GM12892 (cell line): Measurements from ENCODE around the gene BIN1.

ENCODE experiments used
- DNase-seq: peaks from one replicate; pipeline ENCODE4 v3.0.0; 2011; ENCODE audit not compliant: insufficient read length
- FAIRE-seq: peaks from 2 replicates; lab custom pipeline; 2011; peaks lifted over from hg19 to GRCh38; lab: Jason Lieb, UNC
- POLR2A ChIP-seq: IDR thresholded peaks from 2 replicates; pipeline ENCODE4 v1.6.1; 2011; ENCODE audit warnings: low read depth, low read length, control low read depth
- POLR2AphosphoS5 ChIP-seq: IDR thresholded peaks from 2 replicates; pipeline ENCODE4 v1.6.1; 2011; ENCODE audit warnings: low read depth, low read length, control low read depth
- TAF1 ChIP-seq: IDR thresholded peaks from 2 replicates; pipeline ENCODE4 v1.6.1; 2011; ENCODE audit warnings: low read depth, mild to moderate bottlenecking, control low read depth, low read length, borderline replicate concordance

Gene BIN1

GRCh38 chr2:127101048-127101611 lies 5.8 kb downstream of the BIN1 start:
- FAIRE-seq = no peak
- no peak for DNase-seq
- no peak for TF ChIP-seq TAF1
- no peak for TF ChIP-seq POLR2AphosphoS5
- no peak for TF ChIP-seq POLR2A

DNA sequence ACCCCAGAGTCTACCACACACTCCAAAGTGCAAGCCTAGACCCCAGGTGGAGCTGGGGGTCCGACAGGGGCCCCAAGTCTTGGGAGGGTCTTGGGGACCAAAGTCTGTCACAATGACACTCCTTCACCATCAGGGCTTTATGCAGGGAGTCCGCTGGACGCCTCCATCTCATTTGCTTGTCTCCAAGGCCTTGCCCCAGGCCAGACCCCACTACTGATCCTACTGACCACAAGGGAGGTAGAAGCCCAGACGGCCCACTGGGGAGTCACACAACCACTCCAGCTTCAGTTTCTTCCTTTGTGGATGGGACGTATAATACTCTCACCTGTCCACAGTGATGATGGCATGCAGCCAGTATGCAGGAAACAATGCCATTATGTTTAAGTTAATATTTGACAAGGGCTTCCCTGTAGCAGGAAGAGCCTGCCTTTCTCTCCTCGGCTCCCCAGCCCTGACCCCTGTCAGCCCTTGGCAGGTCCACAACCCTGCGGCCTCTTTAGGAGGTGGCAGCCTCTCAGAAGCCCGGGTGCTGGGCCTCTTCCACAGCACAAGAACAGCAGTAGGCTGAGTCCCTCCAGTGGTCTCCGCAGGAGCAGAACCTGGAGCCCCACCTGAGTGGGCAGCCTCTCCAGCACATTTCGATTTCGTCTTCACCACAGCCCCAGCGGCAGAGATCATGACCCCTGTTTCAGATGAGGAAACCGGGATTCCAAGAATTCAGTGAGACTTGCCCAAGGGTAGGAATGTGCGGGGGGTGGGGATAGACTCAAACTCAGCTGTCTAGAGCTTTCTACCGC lies 6.5 kb downstream of the BIN1 start:
- FAIRE-seq (no peak), DNase-seq (no peak)
- no peak for TF ChIP-seq TAF1
- TF ChIP-seq POLR2A = no peak
- TF ChIP-seq POLR2AphosphoS5 = no peak

DNA sequence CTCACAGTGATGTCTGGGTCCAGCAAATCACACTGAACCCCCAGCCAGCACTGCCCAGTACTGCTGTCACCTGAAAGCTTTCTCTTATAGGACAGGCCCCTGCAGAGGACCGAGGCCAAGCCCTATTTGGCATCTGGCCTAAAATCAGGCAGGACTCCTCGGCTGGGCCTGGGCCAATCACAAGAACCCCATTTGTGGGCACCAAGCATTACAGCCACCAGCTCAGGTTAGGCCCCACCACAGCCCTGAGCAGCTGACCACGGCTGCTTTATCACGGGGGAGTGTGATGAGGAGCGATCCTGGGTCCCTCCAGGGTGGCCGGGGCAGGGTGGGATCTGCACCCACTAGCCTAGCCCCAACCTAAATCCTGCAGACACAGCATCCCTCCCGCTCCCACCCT lies 8.2 kb downstream of the BIN1 start:
- no peak for TF ChIP-seq POLR2A
- no peak for TF ChIP-seq POLR2AphosphoS5
- TF ChIP-seq TAF1 = no peak
- DNase-seq (no peak), FAIRE-seq (no peak)

GRCh38 chr2:127097841-127098651 lies 8.9 kb downstream of the BIN1 start:
- no peak for DNase-seq
- FAIRE-seq = no peak
- no peak for TF ChIP-seq POLR2A
- TF ChIP-seq POLR2AphosphoS5 = no peak
- no peak for TF ChIP-seq TAF1

DNA sequence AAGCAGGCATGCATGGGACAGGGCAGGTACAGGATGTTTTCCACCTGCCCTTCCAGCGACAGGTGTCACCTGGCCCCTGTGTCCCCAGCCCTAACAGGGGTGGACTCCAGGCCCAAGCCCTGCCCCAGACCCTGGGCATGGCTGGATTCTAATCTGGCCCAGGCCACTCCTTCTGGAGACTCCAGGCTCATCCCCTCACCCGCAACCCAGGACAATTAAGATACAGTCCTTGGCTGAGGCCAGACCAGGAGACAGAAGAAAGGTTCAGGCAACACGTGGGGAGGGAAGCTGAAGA lies 9.5 kb downstream of the BIN1 start:
- DNase-seq (no peak), FAIRE-seq (no peak)
- no peak for TF ChIP-seq TAF1
- TF ChIP-seq POLR2AphosphoS5 = no peak
- no peak for TF ChIP-seq POLR2A

- no peak for DNase-seq
- TF ChIP-seq POLR2A = no peak
- TF ChIP-seq POLR2AphosphoS5 = no peak
- TF ChIP-seq TAF1 = no peak
- FAIRE-seq = no peak
Measured at GRCh38 chr2:127096718-127097470, 10.1 kb downstream of the BIN1 start.

GRCh38 chr2:127096280-127096679 lies 10.7 kb downstream of the BIN1 start:
- FAIRE-seq (no peak), DNase-seq (no peak)
- TF ChIP-seq TAF1 (no peak), POLR2AphosphoS5 (no peak), POLR2A (no peak)

DNA sequence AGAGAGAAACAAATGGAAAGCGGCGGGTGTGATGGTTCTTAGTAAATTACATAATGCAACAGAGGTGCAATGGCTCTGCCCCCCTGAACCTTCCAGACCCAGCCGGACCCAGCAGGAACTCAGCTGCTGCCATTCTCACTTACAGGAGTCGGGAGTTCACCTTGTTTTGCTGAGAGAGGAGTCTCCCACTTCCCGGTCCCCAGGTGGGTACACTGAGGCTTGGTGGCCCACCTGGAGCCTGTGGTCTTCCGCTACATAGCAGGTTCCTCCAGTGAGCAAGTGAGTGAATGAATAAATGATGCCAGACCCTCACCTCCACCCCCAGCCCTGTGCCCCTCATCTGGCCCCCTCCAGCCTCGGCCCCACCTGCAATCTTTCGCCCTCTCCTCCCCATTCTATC lies 11.2 kb downstream of the BIN1 start:
- FAIRE-seq (no peak), DNase-seq (no peak)
- TF ChIP-seq POLR2AphosphoS5 (no peak), POLR2A (no peak), TAF1 (no peak)

- FAIRE-seq (no peak), DNase-seq (no peak)
- TF ChIP-seq POLR2AphosphoS5 (no peak), TAF1 (no peak), POLR2A (no peak)
Measured at GRCh38 chr2:127095367-127095641, 11.7 kb downstream of the BIN1 start.

- no peak for TF ChIP-seq TAF1
- TF ChIP-seq POLR2AphosphoS5 = no peak
- TF ChIP-seq POLR2A = no peak
- DNase-seq (no peak), FAIRE-seq (no peak)
Measured at GRCh38 chr2:127094509-127095366, 12.2 kb downstream of the BIN1 start.

DNA sequence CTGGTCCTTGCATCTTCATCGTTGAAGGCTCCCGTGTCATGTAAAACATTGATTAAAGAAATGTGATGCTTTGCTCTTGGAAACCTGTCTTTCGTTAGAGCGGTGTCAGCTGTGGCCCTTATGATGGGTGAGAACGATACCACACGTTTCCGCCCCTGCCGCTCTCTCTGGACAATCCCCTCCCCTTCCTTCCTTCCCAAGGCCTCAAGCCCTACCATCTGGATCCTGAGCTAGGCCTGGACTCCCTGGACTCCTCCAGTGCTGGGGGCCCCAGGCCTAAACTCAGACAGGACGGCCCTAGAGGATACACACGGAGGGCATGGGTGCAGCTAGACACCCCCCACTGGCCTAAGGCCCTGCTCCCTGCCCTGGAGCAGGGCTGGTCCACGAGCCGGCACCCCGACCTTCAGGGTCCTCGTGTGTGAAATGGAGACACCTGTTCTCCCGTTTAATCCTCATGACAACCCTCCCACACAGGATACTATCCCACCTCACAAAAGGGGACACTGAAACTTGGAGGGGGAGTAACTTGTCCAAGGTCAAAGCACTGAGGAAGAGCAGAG lies 13.2 kb downstream of the BIN1 start:
- FAIRE-seq = no peak
- TF ChIP-seq TAF1 (no peak), POLR2A (no peak), POLR2AphosphoS5 (no peak)
- no peak for DNase-seq
